ENCODE measurements around the gene ADAMTS13. TPM values are rescaled to one million over a fixed set of nuclear protein-coding genes. Genes with fewer than 3 reads are reported as not detected.

The ADAMTS13 gene
- total RNA-seq, 4 donors from 2014 or later, result 1.1 to 2.7 (median 1.8) TPM

DNA sequence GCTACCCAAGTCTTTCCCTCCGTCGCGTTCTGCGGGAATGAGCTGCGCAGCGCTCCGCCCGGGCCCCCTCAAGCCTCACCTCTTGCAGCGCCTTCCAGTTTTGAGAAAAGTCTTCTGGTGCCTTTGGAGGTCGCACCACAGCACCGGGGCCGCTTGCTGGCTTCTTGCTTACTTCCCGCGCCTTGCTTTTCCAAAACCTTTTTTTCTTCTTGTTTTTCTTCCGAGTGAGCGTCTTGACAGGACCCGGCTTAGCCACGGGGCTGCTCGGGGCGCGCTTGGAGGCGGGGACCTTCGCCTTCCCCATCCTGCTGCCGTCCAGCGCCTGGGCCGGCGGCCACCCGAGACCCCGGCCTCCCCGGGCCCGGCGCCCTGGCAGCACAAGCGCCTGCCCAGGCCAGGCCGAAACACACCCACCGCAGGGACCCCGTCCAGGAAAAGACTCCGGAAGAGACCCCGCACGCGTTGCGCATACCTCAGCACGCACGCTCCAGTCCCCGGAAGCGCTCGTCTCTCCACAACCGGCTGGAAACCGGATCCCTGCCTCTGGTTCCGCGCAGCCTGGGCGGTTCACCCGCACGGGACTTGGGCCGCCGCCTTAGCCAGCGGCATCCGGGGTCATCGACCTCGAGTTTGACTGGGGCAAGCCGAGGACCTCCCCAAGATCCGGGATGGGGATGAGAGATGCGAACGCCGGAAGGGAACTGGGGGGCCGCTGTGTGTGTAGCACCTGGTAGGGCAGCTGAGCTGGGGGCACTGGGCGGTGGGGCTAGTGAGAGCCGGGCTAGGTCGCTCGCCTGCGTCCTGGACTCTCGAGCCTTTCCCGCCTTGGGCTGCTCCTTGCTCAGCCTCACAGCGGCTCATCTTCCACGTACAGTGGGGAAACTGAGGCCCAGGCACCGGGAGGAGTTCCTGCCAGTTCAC, 4.4 kb upstream of the ADAMTS13 start, which contains the start of gene REXO4:
Gene REXO4, minus strand, starts transcription at position 470 of the 921 bp plus-strand sequence. Its CDS starts 166 bp downstream, at position 304.
- peak; percentile 64 to 96 for DNase-seq (ENCODE audit: low spot score in 2 of 2)
- intact Hi-C loops (cut with DNase I; ENCODE audit: low total_unique reads), result no loop called here
- peak within 1 kb of the TSS; percentile 56 for H3K4me3 ChIP-seq (ENCODE audit: low read depth, poor library complexity, severe bottlenecking)
- 1% methylated on average over 44 to 63 of the region's 75 CpGs for WGBS, 2 donors
- TF ChIP-seq, protein P1, sequence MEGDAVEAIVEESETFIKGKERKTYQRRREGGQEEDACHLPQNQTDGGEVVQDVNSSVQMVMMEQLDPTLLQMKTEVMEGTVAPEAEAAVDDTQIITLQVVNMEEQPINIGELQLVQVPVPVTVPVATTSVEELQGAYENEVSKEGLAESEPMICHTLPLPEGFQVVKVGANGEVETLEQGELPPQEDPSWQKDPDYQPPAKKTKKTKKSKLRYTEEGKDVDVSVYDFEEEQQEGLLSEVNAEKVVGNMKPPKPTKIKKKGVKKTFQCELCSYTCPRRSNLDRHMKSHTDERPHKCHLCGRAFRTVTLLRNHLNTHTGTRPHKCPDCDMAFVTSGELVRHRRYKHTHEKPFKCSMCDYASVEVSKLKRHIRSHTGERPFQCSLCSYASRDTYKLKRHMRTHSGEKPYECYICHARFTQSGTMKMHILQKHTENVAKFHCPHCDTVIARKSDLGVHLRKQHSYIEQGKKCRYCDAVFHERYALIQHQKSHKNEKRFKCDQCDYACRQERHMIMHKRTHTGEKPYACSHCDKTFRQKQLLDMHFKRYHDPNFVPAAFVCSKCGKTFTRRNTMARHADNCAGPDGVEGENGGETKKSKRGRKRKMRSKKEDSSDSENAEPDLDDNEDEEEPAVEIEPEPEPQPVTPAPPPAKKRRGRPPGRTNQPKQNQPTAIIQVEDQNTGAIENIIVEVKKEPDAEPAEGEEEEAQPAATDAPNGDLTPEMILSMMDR (IDR thresholded peaks at IDR 0.05), result no peak
- TF ChIP-seq POLR2A (IDR thresholded peaks at IDR 0.05), result no peak

DNA sequence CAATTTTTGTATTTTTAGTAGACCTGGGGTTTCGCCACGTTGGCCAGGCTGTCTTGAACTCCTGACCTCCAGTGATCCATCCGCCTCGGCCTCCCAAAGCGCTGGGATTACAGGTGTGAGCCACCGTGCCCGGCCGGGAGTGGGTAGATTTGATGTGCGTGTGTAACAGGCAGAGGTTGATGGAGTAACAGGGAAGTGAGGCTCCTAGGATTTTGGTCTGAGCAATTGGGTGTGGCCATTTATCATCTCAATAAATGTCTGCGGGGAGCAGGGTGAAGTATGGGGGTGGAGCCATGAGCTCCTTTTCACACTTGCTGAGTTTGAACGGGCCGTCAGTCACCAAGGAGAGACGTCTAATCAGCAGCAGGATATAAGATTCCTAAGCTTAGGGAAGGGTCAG, 3.2 kb upstream of the ADAMTS13 start:
- TF ChIP-seq, protein P1 (IDR thresholded peaks at IDR 0.05), result no peak
- TF ChIP-seq POLR2A (IDR thresholded peaks at IDR 0.05), result no peak
- DNase-seq (ENCODE audit: low spot score in 2 of 2), result no peak
- WGBS, 2 donors, result 65 to 67% methylated on average over 13 of the region's 13 CpGs
- intact Hi-C loops (cut with DNase I; ENCODE audit: low total_unique reads), result no loop called here
- no peak overlapping the region for H3K4me3 ChIP-seq (ENCODE audit: low read depth, poor library complexity, severe bottlenecking)

DNA sequence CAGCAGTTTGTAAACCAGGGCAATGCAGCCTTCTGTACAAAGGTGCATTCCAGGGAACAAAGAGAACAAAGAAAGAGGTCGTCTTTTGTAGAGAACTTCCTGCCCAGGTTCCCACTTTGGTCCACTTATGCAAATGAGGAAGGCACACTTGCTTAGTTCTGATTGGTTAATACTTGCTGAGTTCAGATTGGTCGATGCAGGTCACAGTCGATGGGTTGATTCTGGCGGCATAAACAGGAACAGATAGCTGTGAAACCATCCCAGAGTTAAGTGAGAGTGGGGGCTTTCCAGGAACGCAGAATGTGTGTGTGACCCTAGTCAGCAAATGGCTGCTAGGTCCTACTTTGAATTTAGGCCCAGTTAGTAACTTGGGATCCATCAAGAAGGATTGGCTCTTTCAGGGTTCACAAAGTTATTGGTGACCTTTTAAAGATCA, 1.8 kb upstream of the ADAMTS13 start:
- DNase-seq (ENCODE audit: low spot score in 2 of 2), result no peak
- no peak for TF ChIP-seq POLR2A (IDR thresholded peaks at IDR 0.05)
- TF ChIP-seq, protein P1 (IDR thresholded peaks at IDR 0.05), result no peak

DNA sequence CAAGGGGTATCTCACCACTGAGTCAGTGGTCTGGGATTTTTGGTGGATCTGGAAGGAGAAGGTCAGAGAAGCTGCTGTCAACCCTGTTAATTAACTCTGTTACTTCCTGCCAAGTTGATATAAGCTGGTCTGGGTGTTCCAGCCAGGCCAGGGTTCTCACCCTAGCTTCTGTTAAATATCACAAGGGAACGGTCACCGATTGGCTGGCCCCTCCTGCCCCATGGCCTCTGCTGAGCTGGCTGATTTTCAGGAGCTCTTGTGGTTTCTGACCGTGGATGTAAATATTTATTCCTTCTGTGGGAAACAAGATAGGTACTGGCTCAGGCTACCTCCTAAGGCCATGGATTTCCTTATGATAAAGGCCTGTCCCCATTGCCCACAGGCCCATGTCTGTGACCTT, 1.0 kb downstream of the ADAMTS13 start:
- no peak for TF ChIP-seq POLR2A (IDR thresholded peaks at IDR 0.05)
- TF ChIP-seq, protein P1 (IDR thresholded peaks at IDR 0.05), result no peak
- H3K4me3 ChIP-seq (ENCODE audit: low read depth, poor library complexity, severe bottlenecking), result no peak overlapping the region
- DNase-seq (ENCODE audit: low spot score in 2 of 2), result no peak
- intact Hi-C loops (cut with DNase I; ENCODE audit: low total_unique reads), result no loop called here
- 79% methylated on average over 3 of the region's 3 CpGs for WGBS, 2 donors

More for the DNA sequence above, 1.8 kb upstream of the ADAMTS13 start:
- 64 to 74% methylated on average over 5 of the region's 5 CpGs for WGBS, 2 donors
- intact Hi-C loops (cut with DNase I; ENCODE audit: low total_unique reads), result no loop called here
- H3K4me3 ChIP-seq (ENCODE audit: low read depth, poor library complexity, severe bottlenecking), result no peak overlapping the region

DNA sequence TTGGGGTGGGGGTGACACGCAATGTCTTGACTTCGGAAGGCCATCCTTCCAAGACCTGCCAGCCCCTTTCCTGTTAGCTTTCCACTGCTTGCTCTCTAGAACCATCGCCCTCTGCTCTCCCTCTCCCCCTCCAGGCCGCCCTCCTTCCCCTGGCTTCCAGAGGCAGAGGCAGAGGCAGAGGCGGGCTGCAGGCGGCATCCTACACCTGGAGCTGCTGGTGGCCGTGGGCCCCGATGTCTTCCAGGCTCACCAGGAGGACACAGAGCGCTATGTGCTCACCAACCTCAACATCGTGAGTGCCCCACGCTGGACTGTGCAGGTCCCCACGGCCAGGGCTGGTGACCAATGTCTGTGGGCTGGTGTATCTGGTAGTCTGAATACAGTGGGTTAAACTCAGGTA, 2.0 kb downstream of the ADAMTS13 start:
- DNase-seq (ENCODE audit: low spot score in 2 of 2), result no peak
- TF ChIP-seq, protein P1 (IDR thresholded peaks at IDR 0.05), result no peak
- TF ChIP-seq POLR2A (IDR thresholded peaks at IDR 0.05), result no peak
- no peak overlapping the region for H3K4me3 ChIP-seq (ENCODE audit: low read depth, poor library complexity, severe bottlenecking)
- WGBS, 2 donors, result 95 to 96% methylated on average over 10 to 12 of the region's 12 CpGs
- intact Hi-C loops (cut with DNase I; ENCODE audit: low total_unique reads), result no loop called here
